CD4-positive, alpha-beta T cell treated with Interleukin-6 at 100 ng/mL for 8 hours (primary cell): Measurements from ENCODE around the gene MPV17.

ENCODE experiments used
- DNase-seq: peaks from one replicate; pipeline ENCODE4 v3.0.0-alpha.2; 2020; ENCODE audit warnings: mixed read lengths, low spot score

MPV17 gene

GRCh38 chr2:27264753-27265535, 58.0 kb downstream of the MPV17 start:
- DNase-seq: peak; percentile 51

- no peak for DNase-seq
These were observed 58.6 kb downstream of the MPV17 start for GRCh38 chr2:27264253-27264752.

GRCh38 chr2:27263287-27264252, 59.3 kb downstream of the MPV17 start:
- no peak for DNase-seq

GRCh38 chr2:27262379-27263286, 60.3 kb downstream of the MPV17 start, which contains the start of gene SLC30A3:
SLC30A3 (minus strand) TSS chr2:27263047; CDS start chr2:27262906, 141 bp downstream.
- peak; percentile 60 for DNase-seq

GRCh38 chr2:27261926-27262298, 61.0 kb downstream of the MPV17 start:
- no peak for DNase-seq

GRCh38 chr2:27261241-27261925, 61.5 kb downstream of the MPV17 start:
- no peak for DNase-seq
